GM18507 (cell line): ENCODE measurements around the gene COMMD3.
A peak's percentile ranks its signal among the peaks of the same experiment; 100 is the strongest.

ENCODE experiments used
- DNase-seq: peaks from one replicate; pipeline ENCODE4 v3.0.0; 2011; ENCODE audit warnings: low read depth; ENCODE audit not compliant: insufficient read length; ENCODE audit errors: extremely low spot score
- FAIRE-seq: peaks from 2 replicates; lab custom pipeline; 2011; peaks lifted over from hg19 to GRCh38; lab: Jason Lieb, UNC

The COMMD3 gene

DNA sequence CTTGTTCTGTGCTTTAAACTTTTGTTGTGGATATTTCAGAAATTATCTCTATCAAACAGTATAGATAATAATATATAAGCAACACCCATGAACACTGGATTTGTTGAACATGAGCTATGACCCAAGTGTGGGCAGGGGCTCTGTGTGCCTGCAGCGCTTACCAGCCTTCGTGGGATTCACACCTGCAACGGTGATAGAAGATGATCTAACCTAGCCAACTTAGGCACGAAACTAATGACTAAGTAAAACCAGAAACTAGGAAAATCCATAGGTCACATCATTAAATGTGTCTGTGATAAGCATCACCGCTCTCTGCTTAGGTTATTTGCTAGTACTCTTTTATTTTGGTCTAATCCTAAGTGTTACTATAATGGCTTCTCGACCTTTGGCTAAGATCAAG lies 47.1 kb downstream of the COMMD3 start:
- DNase-seq (no peak), FAIRE-seq (no peak)

DNA sequence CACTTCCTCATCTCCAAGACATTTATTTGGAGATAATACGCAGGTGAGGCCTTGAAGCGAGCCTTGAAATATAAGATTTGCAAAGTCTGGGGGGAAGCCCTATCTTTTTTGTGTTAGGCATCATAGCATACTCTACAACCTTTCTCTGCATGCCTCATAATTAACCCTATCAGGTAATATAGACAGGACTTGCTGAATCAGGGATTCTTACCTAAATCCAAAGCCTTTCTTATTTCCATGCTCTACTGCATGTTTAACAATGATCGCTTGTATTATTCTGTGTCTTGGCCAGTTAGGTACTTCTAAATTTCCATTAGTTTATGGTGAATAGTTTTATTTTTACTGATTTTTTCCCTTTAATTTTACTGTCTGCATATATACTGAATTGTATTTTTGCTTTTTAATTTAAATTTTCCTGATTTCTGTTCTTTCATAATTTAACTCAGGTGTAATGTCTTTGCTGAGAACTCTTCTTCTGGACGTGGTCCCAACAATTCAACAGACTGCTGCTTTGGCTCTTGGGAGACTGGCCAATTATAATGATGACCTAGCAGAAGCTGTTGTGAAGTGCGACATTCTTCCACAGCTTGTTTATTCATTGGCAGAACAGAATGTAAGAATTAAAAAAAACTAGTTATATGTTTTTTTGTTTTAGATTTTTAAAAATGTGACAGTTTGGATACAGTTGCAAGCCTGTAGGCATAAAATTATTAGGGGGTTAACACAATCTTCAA lies 48.4 kb downstream of the COMMD3 start:
- no peak for DNase-seq
- FAIRE-seq: no peak

DNA sequence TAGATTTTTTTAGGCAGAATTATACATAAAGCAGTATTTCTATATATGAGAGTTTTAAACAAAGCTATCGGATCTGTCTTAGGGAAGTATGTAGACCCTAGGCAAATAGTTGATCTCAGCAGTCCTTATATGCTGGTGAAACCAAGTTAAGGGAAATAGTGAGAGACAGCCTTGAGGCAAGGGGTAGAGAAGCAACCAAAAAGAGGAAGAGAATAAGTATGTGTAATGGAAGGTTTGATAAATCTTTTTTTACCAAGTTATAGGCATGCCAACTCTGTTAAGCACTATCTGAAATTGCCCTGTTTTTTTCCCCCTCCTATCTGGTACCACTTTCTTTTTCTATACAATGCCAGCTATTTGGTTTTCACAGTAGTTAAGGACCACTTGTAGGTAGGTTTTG lies 49.0 kb downstream of the COMMD3 start:
- FAIRE-seq (peak; percentile 48), DNase-seq (no peak)

DNA sequence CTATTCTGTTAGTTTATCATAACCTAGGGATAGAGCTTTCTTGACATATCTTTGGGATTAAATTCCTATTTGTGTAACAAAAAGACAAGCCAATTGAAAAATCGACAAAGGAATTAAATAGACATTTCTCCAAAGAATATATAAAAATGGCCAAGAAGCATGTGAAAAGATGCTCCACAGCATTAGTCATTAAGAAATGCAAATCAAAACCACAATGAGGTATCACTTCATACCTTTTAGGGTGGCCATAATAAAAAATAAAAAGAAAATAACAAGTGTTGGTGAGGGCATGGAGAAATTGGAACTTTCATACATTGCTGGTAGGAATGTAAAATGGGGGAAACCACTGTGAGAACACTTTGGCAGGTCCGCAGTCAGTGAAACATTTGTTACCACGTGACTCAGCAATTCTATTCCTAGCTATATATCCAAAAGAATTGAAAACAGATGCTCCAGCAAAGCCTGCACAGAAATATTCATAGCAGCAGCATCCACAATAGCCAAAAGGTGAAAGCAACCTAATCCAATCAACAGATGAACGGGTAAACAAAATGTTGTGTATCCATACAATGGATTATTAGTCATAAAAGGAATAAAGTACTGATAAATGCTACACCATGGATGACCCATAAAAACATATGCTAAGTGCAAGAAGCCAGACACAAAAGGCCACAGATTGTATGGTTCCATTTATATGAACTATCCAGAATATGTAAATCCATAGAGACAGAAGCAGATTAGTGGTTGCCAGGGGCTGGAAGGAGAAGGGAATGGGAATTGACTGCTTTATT lies 49.7 kb downstream of the COMMD3 start:
- FAIRE-seq (peak; percentile 65), DNase-seq (no peak)

DNA sequence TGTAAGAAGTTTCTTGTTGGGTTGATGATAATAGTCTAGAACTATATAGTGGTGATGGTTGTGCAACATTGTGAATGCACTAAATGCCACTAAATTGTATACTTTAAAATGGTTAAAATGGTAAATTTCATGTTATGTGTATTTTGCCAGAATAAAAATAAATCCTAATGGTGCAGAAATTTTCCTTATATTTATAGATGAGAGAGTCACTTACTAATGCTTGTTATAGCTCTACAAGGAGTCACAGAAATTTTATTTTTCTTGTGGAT lies 50.2 kb downstream of the COMMD3 start:
- FAIRE-seq (no peak), DNase-seq (no peak)

DNA sequence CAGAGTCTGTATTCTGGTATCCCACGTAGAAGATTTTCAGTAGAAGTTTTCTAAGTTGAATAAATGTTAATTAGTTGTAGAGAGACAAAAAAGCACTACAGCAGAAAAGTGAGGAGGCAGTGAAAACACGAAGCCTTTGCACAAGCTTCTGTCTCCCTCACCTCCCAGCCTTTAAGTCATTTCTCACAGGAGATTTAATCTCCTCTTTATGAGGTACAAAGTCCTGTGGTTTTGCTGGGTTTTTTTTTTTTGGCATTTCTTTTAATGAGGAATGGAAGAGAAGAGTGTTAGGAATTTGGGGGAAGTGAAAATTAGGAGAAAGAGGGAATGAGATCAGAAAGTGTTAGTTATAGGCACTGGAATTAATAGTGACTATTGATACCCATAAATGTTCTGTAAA lies 50.6 kb downstream of the COMMD3 start:
- DNase-seq (no peak), FAIRE-seq (peak; percentile 12)

DNA sequence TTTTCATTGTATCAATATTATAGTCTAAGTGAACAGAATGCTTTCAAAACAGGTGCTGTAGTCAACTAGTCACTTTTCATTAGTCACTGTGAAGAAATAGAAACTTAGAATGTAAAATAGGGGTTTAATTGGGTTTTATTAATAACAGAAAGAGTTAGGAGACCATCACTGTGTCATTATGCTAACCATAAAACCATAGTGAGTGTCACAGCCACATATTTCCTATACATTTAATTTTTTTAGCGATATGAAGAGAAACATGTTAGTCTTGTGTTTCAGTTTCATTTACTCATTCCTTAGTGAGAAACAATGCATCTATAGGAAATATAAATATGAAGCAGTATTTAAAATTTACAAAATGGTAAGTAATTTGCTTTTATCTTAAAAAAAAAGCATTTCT lies 51.3 kb downstream of the COMMD3 start:
- no peak for FAIRE-seq
- no peak for DNase-seq

DNA sequence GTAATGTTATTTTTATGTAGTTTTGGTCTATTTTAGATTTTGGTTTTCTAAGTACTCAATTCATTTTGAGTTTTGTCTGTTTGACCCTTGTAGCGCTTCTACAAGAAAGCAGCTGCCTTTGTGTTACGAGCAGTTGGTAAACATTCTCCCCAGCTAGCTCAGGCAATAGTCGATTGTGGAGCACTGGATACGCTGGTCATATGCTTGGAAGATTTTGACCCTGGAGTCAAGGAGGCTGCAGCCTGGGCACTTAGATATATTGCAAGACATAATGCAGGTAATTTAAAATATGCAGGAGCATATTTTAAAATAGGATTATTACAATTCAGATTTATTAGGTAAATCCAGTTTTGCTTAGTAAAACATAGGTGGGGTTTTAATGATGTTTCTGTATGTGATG lies 52.2 kb downstream of the COMMD3 start:
- no peak for FAIRE-seq

DNA sequence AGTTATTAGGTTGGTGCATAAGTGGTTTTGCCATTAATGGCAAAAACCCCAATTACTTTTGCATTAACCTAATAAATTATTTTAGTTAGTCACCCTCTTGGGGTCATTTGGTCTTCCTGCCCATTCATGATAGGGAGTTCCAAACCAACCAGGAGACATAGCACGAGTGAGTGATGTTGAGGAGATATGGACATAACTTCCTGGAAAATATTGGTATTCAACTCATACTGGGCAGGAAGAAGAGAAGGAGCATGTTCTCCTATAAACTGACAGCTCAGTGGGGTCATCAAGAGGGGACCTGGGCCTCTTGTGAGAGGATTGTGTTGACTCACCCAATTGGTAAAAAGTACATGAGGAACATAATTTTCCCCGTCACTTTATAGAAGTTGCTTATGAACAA lies 52.8 kb downstream of the COMMD3 start:
- DNase-seq: no peak
- no peak for FAIRE-seq

More for the DNA sequence above, 52.2 kb downstream of the COMMD3 start:
- DNase-seq: no peak

DNA sequence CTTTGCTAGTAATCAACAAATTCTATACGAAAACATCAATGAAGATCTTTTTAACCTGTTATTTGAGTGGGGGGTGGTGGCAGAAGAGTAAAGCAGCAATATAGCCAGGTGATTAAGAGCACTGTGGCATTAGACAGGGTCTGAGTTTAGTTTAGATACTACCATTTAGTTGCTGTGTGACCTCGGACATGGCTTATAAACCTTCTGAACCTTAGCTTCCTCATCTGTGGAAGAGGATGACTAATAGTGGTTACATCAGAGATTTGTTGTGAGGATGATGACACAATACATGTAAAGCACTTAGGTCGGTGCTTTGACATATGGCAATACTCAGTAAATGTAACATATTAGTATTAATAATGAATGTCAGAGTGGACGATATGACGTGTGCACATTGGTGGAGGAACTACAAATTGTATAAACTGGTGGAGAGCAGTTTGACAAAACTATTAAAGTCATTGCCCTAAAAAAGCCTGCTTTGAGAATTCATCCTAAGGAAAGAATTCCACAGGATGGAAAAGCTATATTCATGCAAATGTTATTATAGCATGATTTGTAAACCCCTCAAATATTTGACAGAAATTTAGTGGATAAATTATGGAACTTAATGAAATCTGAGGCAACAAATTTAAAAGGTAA lies 53.4 kb downstream of the COMMD3 start:
- DNase-seq (no peak), FAIRE-seq (peak; percentile 15)
